ENCODE measurements around the gene FBN1. TPM values are rescaled to one million over a fixed set of nuclear protein-coding genes. Genes with fewer than 3 reads are reported as not detected.

Gene FBN1
- total and polyA plus RNA-seq, 10 of the 15 experiments (the other 5 are each of a cell fraction or from before 2014, with no cell fraction given): 2.2 to 15.3 (median 7.0) TPM

GRCh38 chr15:48574187-48574586 is 71.3 kb downstream of the FBN1 start:
- no peak overlapping the region for H3K9ac ChIP-seq (ENCODE audit: control insufficient read depth, insufficient read depth, low read length)
- ChIA-PET POLR2A (no interaction called here), SMC1A (ENCODE audit: uncharacterized antibody, unreplicated experiment) (interaction anchor here (1.7 kb wide), 1 partner anchor 9 kb away, joined by 4 read pairs; no protein-coding TSS in a partner anchor), CTCF (interaction anchor here (1.2 kb wide), 1 partner anchor 11 kb away, joined by 3 read pairs; no protein-coding TSS in a partner anchor), RAD21 (ENCODE audit: unreplicated experiment) (interaction anchor here (0.7 kb wide), 1 partner anchor 63 kb away, joined by 3 read pairs; no protein-coding TSS in a partner anchor)
- intact Hi-C loops (cut with micrococcal nuclease; ENCODE audit: unreplicated experiment) (no loop called here), in situ Hi-C loops (cut with MboI) (no loop called here)
- H3K4me2 ChIP-seq (ENCODE audit: control insufficient read depth, insufficient read depth): no peak overlapping the region
- no peak overlapping the region for H3K4me3 ChIP-seq
- no peaks in the 10 kb centered on the region for H3K9me3 ChIP-seq (replicated peaks; ENCODE audit: control insufficient read depth, insufficient read depth, low read length)
- FAIRE-seq (no peak), DNase-seq (ENCODE audit: low read depth, low spot score) (no peak), ATAC-seq (no peak)
- H3K4me1 ChIP-seq (ENCODE audit: control insufficient read depth, insufficient read depth, low read length): no peaks in the 10 kb centered on the region
- no peak for TF ChIP-seq KLF5 (IDR thresholded peaks at IDR 0.05; ENCODE audit: partially characterized antibody)
- TF ChIP-seq ZNF274 (IDR thresholded peaks at IDR 0.05; ENCODE audit: insufficient read depth, insufficient read length): no peak
- TF ChIP-seq, protein P1, sequence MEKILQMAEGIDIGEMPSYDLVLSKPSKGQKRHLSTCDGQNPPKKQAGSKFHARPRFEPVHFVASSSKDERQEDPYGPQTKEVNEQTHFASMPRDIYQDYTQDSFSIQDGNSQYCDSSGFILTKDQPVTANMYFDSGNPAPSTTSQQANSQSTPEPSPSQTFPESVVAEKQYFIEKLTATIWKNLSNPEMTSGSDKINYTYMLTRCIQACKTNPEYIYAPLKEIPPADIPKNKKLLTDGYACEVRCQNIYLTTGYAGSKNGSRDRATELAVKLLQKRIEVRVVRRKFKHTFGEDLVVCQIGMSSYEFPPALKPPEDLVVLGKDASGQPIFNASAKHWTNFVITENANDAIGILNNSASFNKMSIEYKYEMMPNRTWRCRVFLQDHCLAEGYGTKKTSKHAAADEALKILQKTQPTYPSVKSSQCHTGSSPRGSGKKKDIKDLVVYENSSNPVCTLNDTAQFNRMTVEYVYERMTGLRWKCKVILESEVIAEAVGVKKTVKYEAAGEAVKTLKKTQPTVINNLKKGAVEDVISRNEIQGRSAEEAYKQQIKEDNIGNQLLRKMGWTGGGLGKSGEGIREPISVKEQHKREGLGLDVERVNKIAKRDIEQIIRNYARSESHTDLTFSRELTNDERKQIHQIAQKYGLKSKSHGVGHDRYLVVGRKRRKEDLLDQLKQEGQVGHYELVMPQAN (conservative IDR thresholded peaks at IDR 0.05): no peak
- no peak for TF ChIP-seq TCF12 (IDR thresholded peaks at IDR 0.05; ENCODE audit: low read depth, low read length)
- no peak for TF ChIP-seq MYB (IDR thresholded peaks at IDR 0.05; ENCODE audit: borderline replicate concordance, low read depth, low read length)
- no peak for TF ChIP-seq POLR2AphosphoS2 (IDR thresholded peaks at IDR 0.05; ENCODE audit: low read depth, low read length)
- no peak for TF ChIP-seq ETV6 (conservative IDR thresholded peaks at IDR 0.05 in 1 of 2, IDR thresholded peaks at IDR 0.05 in 1 of 2; ENCODE audit: borderline replicate concordance in 1 of 2, low read depth in 1 of 2)
- no peak for TF ChIP-seq CREM (IDR thresholded peaks at IDR 0.05; ENCODE audit: low read depth)
- no peak for TF ChIP-seq NBN (IDR thresholded peaks at IDR 0.05)
- TF ChIP-seq SUZ12 (IDR thresholded peaks at IDR 0.05; ENCODE audit: unreplicated experiment): no peak
- no peak for TF ChIP-seq BMI1 (IDR thresholded peaks at IDR 0.05; ENCODE audit: borderline replicate concordance)
- TF ChIP-seq GATAD2B (conservative IDR thresholded peaks at IDR 0.05; ENCODE audit: low read depth): no peak
- TF ChIP-seq ZNF217 (IDR thresholded peaks at IDR 0.05): no peak
- TF ChIP-seq MYC (IDR thresholded peaks at IDR 0.05; ENCODE audit: insufficient read depth, insufficient read length, insufficient replicate concordance, low read length, severe bottlenecking): no peak
- no peak for TF ChIP-seq EP300 (IDR thresholded peaks at IDR 0.05; ENCODE audit: borderline replicate concordance in 1 of 2, control insufficient read depth in 1 of 2, low read depth in 2 of 2, low read length in 2 of 2)
- H3K79me2 ChIP-seq (ENCODE audit: control insufficient read depth, insufficient read depth, low read length): no peaks in the 10 kb centered on the region
- no peaks in the 10 kb centered on the region for H3K27me3 ChIP-seq (replicated peaks in 1 of 2; ENCODE audit: control insufficient read depth in 2 of 2, insufficient read depth in 2 of 2, low read length in 1 of 2)
- BruUV-seq (replicated peaks): no TSS peak
- H4K20me1 ChIP-seq (ENCODE audit: control insufficient read depth, insufficient read depth): no peaks in the 10 kb centered on the region
- H3K36me3 ChIP-seq (ENCODE audit: control insufficient read depth in 2 of 2, insufficient read depth in 2 of 2, low read length in 1 of 2): no peaks in the 10 kb centered on the region
- H2AFZ ChIP-seq (ENCODE audit: control insufficient read depth, low read depth, low read length): no peak overlapping the region
- no peak overlapping the region for H3K27ac ChIP-seq (ENCODE audit: control insufficient read depth, insufficient read depth)
